HFF-Myc (cell line): Measurements from ENCODE around the gene MOV10.
"Not testable (repeated sequence)": the region's sequence is repeated elsewhere in the genome, so short reads cannot be mapped to it uniquely, and the experiment has no call there.

Source experiments
- DNase-seq: peaks from one replicate; pipeline ENCODE4 v3.0.0-alpha.2; 2011; ENCODE audit warnings: low read depth; ENCODE audit errors: extremely low read depth
- H3K4me3 ChIP-seq: replicated peaks from 2 replicates; pipeline ENCODE4 v1.5.1; 2011; ENCODE audit warnings: low read depth, mild to moderate bottlenecking, control low read depth, low read length
- TF ChIP-seq, protein P1 (sequence below): IDR thresholded peaks from 2 replicates; pipeline ENCODE4 v1.5.1; 2012; ENCODE audit warnings: mild to moderate bottlenecking, low read depth, low read length, control low read depth; ENCODE audit errors: missing control alignments

Gene MOV10

DNA sequence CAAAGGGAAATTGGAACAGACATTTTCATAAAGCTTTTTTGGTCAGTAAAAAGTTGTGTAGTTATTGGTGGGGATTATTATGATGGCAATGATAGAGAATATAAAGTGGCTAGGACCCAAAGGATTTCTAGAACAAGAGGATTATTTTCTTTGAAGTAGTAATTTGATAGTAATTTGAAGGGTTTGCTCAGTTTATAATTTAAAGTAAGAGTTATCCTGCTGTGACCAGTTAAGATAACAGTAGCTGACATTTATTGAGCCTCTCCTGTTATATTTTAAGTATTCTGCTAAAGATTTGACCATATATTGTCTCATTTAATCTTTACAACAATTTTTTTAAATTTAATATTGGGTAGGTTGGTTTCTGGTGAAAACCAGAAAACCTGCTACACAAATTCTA lies 40.1 kb upstream of the MOV10 start:
- TF ChIP-seq, protein P1, sequence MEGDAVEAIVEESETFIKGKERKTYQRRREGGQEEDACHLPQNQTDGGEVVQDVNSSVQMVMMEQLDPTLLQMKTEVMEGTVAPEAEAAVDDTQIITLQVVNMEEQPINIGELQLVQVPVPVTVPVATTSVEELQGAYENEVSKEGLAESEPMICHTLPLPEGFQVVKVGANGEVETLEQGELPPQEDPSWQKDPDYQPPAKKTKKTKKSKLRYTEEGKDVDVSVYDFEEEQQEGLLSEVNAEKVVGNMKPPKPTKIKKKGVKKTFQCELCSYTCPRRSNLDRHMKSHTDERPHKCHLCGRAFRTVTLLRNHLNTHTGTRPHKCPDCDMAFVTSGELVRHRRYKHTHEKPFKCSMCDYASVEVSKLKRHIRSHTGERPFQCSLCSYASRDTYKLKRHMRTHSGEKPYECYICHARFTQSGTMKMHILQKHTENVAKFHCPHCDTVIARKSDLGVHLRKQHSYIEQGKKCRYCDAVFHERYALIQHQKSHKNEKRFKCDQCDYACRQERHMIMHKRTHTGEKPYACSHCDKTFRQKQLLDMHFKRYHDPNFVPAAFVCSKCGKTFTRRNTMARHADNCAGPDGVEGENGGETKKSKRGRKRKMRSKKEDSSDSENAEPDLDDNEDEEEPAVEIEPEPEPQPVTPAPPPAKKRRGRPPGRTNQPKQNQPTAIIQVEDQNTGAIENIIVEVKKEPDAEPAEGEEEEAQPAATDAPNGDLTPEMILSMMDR, result no peak
- H3K4me3 ChIP-seq, result no peak overlapping the region
- DNase-seq, result no peak

DNA sequence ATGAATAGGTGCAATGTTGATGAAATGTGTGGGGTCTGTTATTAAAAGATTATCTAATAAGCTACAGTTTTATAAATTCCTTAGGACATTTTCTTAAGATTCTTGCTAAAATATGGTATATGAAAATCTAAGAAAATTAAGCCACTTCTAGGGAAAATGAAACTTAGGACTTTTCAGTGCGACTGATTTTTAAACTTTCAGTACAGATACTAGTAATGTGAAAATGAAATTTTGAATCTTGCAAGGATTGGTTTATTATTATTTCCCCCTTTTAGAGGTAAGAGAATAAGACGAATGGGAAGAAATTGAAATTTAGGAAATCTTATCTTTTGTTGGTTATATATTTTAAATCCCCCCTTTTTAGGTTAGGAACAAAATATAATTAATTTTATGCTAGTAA lies 38.4 kb upstream of the MOV10 start:
- TF ChIP-seq, protein P1, result no peak
- no peak overlapping the region for H3K4me3 ChIP-seq
- DNase-seq, result no peak

GRCh38 chr1:112636597-112637253 lies 37.7 kb upstream of the MOV10 start:
- TF ChIP-seq, protein P1, result no peak
- no peak overlapping the region for H3K4me3 ChIP-seq
- DNase-seq, result no peak

DNA sequence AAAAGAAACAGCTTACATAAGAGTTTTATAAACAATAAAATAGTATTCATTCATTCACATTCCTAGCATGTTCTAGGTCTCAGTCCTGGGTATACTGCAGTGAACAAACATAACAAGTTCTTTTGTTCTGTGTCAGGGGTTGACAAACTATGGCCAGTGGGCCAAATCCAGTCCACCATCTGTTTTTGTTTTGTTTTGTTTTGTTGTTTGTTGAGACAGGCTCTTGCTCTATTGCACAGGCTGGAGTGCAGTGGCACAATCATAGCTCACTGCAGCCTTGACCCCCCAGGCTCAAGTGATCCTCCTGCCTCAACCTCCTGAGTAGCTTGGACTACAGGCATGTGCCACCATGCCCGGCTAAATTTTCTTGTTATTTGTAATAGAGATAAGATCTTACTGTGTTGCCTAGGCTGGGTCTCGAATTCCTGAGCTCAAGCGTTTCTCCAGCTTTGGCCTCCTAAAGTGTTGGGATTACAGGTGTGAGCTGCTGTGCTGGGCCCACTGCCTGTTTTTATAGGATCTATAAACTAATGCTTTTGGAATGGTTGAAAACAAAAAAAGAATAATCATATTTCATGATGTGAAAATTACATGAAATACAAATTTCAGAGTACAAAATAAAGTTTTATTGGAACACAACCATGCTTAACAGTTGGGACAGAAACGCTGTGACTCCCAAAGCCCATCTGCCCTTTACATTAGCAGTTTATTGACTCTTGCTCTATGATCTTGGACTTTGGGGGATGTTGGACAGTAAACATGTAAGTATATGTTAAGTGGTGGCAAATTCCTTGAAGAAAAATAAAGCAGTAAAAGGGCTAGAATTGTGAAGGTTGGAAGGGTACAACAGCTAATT lies 37.0 kb upstream of the MOV10 start:
- H3K4me3 ChIP-seq, result no peak overlapping the region
- TF ChIP-seq, protein P1, result no peak
- no peak for DNase-seq

DNA sequence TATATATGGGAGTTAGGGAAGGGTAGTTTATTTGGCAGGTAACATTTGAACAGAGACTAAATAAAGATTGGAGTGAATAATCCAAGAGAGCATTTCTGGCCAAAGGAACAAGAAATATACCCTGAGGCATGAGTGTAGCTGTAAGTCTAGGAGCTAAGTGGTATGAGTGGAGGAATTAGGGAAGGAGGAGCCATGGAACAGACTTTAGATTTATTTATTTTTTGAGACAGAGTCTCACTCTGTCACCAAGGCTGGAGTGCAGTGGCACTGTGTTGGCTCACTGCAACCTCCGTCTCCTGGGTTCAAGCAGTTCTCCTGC lies 36.4 kb upstream of the MOV10 start:
- no peak for DNase-seq
- TF ChIP-seq, protein P1, result no peak
- H3K4me3 ChIP-seq, result no peak overlapping the region

DNA sequence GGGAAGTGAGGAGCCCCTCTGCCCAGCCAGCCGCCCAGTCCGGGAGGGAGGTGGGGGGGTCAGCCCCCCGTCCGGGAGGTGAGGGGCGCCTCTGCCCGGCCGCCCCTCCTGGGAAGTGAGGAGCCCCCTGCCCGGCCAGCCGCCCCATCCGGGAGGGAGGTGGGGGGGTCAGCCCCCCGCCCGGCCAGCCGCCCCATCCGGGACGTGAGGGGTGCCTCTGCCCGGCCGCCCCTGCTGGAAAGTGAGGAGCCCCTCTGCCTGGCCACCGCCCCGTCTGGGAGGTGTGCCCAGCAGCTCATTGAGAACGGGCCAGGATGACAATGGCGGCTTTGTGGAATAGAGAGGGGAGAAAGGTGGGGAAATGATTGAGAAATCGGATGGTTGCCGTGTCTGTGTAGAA lies 34.0 kb upstream of the MOV10 start:
- not testable (repeated sequence) for H3K4me3 ChIP-seq, DNase-seq

- TF ChIP-seq, protein P1, result no peak
- H3K4me3 ChIP-seq, result no peak overlapping the region
- DNase-seq, result no peak
Measured at GRCh38 chr1:112643080-112643479, 31.4 kb upstream of the MOV10 start.
